H9 (cell line): Measurements from ENCODE around the gene CDH5. TPM values are rescaled to one million over a fixed set of nuclear protein-coding genes. Genes with fewer than 3 reads are reported as not detected.

ENCODE experiments used
- DNase-seq: peaks from one replicate; pipeline ENCODE4 v3.0.0-alpha.2; 2017
- H2AFZ ChIP-seq: one replicate; pipeline ENCODE4 v1.6.1; 2013; ENCODE audit warnings: mild to moderate bottlenecking, low read length, control low read depth, moderate library complexity
- H2AK5ac ChIP-seq: 2 replicates; pipeline ENCODE4 v1.6.1; 2013; ENCODE audit warnings: low read length, control low read depth, mixed read lengths; ENCODE audit not compliant: insufficient read length
- H2BK120ac ChIP-seq: one replicate; pipeline ENCODE4 v1.6.1; 2013; ENCODE audit warnings: low read depth, mild to moderate bottlenecking, low read length, control low read depth, inconsistent platforms; ENCODE audit not compliant: poor library complexity, severe bottlenecking
- H2BK12ac ChIP-seq: 2 replicates; pipeline ENCODE4 v1.6.1; 2013; ENCODE audit warnings: low read length, control low read depth, mixed read lengths, low read depth; ENCODE audit not compliant: insufficient read length
- H2BK15ac ChIP-seq: 2 replicates; pipeline ENCODE4 v1.6.1; 2013; ENCODE audit warnings: low read depth, low read length, control low read depth
- H2BK20ac ChIP-seq: one replicate; pipeline ENCODE4 v1.6.1; 2013; ENCODE audit warnings: low read depth, mild to moderate bottlenecking, low read length, control low read depth, inconsistent platforms; ENCODE audit not compliant: poor library complexity, severe bottlenecking
- H2BK5ac ChIP-seq: 2 replicates; pipeline ENCODE4 v1.6.1; 2013; ENCODE audit warnings: low read length, control low read depth, mixed read lengths; ENCODE audit not compliant: insufficient read length
- H3K14ac ChIP-seq: 2 replicates; pipeline ENCODE4 v1.6.1; 2013; ENCODE audit warnings: low read length, control low read depth; ENCODE audit not compliant: insufficient read depth
- H3K18ac ChIP-seq: 2 replicates; pipeline ENCODE4 v1.6.1; 2013; ENCODE audit warnings: low read depth, mild to moderate bottlenecking, mixed read lengths, low read length, control low read depth; ENCODE audit not compliant: insufficient read length
- H3K23ac ChIP-seq: 2 replicates; pipeline ENCODE4 v1.6.1; 2013; ENCODE audit warnings: low read length, control low read depth, mixed read lengths, low read depth; ENCODE audit not compliant: insufficient read length
- H3K23me2 ChIP-seq: 2 replicates; pipeline ENCODE4 v1.6.1; 2013; ENCODE audit warnings: low read depth, mild to moderate bottlenecking, mixed read lengths, low read length, control low read depth; ENCODE audit not compliant: insufficient read length, poor library complexity, severe bottlenecking
- H3K27ac ChIP-seq: 2 replicates; pipeline ENCODE4 v1.5.1; 2013; ENCODE audit warnings: low read length, control low read depth, mixed read lengths, low read depth; ENCODE audit not compliant: insufficient read length
- H3K27me3 ChIP-seq: 2 replicates; pipeline ENCODE4 v1.6.1; 2013; ENCODE audit warnings: low read length, control low read depth, inconsistent platforms; ENCODE audit not compliant: insufficient read depth
- H3K4ac ChIP-seq: 2 replicates; pipeline ENCODE4 v1.6.1; 2013; ENCODE audit warnings: low read depth, mild to moderate bottlenecking, control low read depth, inconsistent platforms, low read length, moderate library complexity
- H3K4me1 ChIP-seq: 2 replicates; pipeline ENCODE4 v1.6.1; 2013; ENCODE audit warnings: low read length, control low read depth, inconsistent platforms; ENCODE audit not compliant: insufficient read depth
- H3K4me2 ChIP-seq: 2 replicates; pipeline ENCODE4 v1.6.1; 2013; ENCODE audit warnings: low read length, control low read depth, mixed read lengths; ENCODE audit not compliant: insufficient read length, insufficient read depth
- H3K56ac ChIP-seq: 2 replicates; pipeline ENCODE4 v1.6.1; 2013; ENCODE audit warnings: low read depth, mild to moderate bottlenecking, mixed read lengths, low read length, control low read depth; ENCODE audit not compliant: insufficient read length
- H3K79me1 ChIP-seq: 2 replicates; pipeline ENCODE4 v1.6.1; 2013; ENCODE audit warnings: low read depth, mild to moderate bottlenecking, moderate library complexity, low read length, control low read depth, inconsistent platforms; ENCODE audit not compliant: insufficient read depth, poor library complexity, severe bottlenecking
- H3K79me2 ChIP-seq: 2 replicates; pipeline ENCODE4 v1.6.1; 2013; ENCODE audit warnings: low read length, control low read depth, inconsistent platforms; ENCODE audit not compliant: insufficient read depth
- H3K9ac ChIP-seq: 2 replicates; pipeline ENCODE4 v1.6.1; 2013; ENCODE audit warnings: low read length, control low read depth, mixed read lengths; ENCODE audit not compliant: insufficient read length; ENCODE audit errors: extremely low read depth
- H3K9me3 ChIP-seq: one replicate; pipeline ENCODE4 v1.6.1; 2013; ENCODE audit warnings: low read depth, low read length, inconsistent platforms; ENCODE audit not compliant: control insufficient read depth
- H3T11ph ChIP-seq: one replicate; pipeline ENCODE4 v1.6.1; 2013; ENCODE audit warnings: mild to moderate bottlenecking, low read length, control low read depth, inconsistent platforms
- H4K20me1 ChIP-seq: one replicate; pipeline ENCODE4 v1.6.1; 2013; ENCODE audit not compliant: control insufficient read depth, insufficient read length, insufficient read depth
- H4K5ac ChIP-seq: 2 replicates; pipeline ENCODE4 v1.6.1; 2013; ENCODE audit warnings: low read depth, mild to moderate bottlenecking, mixed read lengths, low read length, control low read depth; ENCODE audit not compliant: insufficient read length
- H4K8ac ChIP-seq: replicated peaks from 2 replicates; pipeline ENCODE4 v1.6.1; 2013; ENCODE audit warnings: low read length, control low read depth, mixed read lengths, low read depth; ENCODE audit not compliant: insufficient read length
- H4K91ac ChIP-seq: 2 replicates; pipeline ENCODE4 v1.6.1; 2013; ENCODE audit warnings: low read depth, mild to moderate bottlenecking, moderate library complexity, mixed read lengths, low read length, control low read depth; ENCODE audit not compliant: insufficient read length
- H3K27ac Mint-ChIP-seq, 3 experiments: 2 replicates in 2 of 3; 3 replicates in 1 of 3; pipeline ENCODE4 v1.8.0; 2020 to 2021; ENCODE audit warnings: mixed read lengths in 3 of 3, mild to moderate bottlenecking in 1 of 3, moderate library complexity in 1 of 3
- H3K27me3 Mint-ChIP-seq: 2 replicates; pipeline ENCODE4 v1.8.0; 2021; ENCODE audit warnings: low read depth, mild to moderate bottlenecking, moderate library complexity, mixed read lengths
- H3K36me3 Mint-ChIP-seq, 3 experiments: 2 replicates in 2 of 3; 3 replicates in 1 of 3; pipeline ENCODE4 v1.8.0; 2020 to 2021; ENCODE audit warnings: low read depth in 3 of 3, mixed read lengths in 3 of 3; ENCODE audit not compliant: insufficient read depth in 1 of 3
- H3K4me1 Mint-ChIP-seq, 2 experiments: 2 replicates each; pipeline ENCODE4 v1.8.0; 2020; ENCODE audit warnings: mixed read lengths in 2 of 2
- H3K4me3 Mint-ChIP-seq, 2 experiments: 2 replicates in 1 of 2; 3 replicates in 1 of 2; pipeline ENCODE4 v1.8.0; 2020 to 2021; ENCODE audit warnings: mild to moderate bottlenecking in 2 of 2, mixed read lengths in 2 of 2, moderate library complexity in 1 of 2
- H3K9me3 Mint-ChIP-seq, 2 experiments: 2 replicates in 1 of 2; 3 replicates in 1 of 2; pipeline ENCODE4 v1.8.0; 2020; ENCODE audit warnings: mild to moderate bottlenecking in 2 of 2, mixed read lengths in 2 of 2, moderate library complexity in 1 of 2
- CTCF ChIP-seq: fragments of 200-600 bp; sonication (generic); conservative IDR thresholded peaks from 3 replicates; pipeline ENCODE4 v1.8.0; 2021; ENCODE audit warnings: antibody characterized with exemption, mild to moderate bottlenecking
- WGBS: extraction: QIAGEN DNeasy Blood & Tissue Kit; methylation state at CpG from one replicate; pipeline ENCODE4 v1.1.7; 2013; ENCODE audit warnings: missing lambda C conversion rate, low lambda C conversion rate, mixed read lengths; ENCODE audit not compliant: insufficient read length; ENCODE audit errors: extremely low coverage; 5-methylcytosine and 5-hydroxymethylcytosine counted together
- total RNA-seq: library from RNA; stranded (reverse); gene quantifications from 2 replicates; pipeline ENCODE4 v1.2.1, GENCODE V29; 2021

Gene CDH5
- total RNA-seq, 1 experiment from 2014 or later = 0.20 TPM

DNA sequence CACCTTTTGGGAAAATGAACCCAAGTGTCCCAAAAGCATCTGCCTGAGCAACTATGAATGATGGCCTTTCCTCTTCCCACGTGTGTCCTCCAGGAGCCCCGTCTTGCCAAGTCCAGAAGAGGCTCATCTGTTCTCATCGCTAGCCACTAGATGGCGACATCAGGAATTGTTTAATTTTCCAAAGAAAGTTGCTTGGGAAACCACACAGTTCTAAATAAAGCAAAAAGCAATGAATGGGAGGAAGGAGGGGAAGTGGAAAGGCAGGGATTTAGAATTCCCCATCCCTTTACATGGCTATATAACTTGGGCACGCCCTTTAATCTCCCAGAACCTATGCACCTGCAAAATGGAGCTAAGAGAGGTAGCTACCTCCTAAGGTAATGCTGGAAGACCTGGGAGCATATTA is 9.0 kb upstream of the CDH5 start:
- Histone ChIP-seq H2AK5ac (no peak overlapping the region), H3K18ac (no peak overlapping the region), H2BK12ac (no peak overlapping the region), H3K79me1 (no peaks in the 10 kb centered on the region), H3K56ac (no peak overlapping the region), H3K4ac (no peak overlapping the region; the same call in 1 of the 2 replicates), H3K9me3 (no peaks in the 10 kb centered on the region), H2BK5ac (no peak overlapping the region), H3K4me2 (no peak overlapping the region), H3K27me3 (no peaks in the 10 kb centered on the region), H3K4me1 (peaks cover 3% of the 10 kb centered on the region; the same call in 1 of the 2 replicates), H3K79me2 (no peaks in the 10 kb centered on the region), H3K14ac (no peak overlapping the region), H4K8ac (no peak overlapping the region), H3K9ac (no peak overlapping the region), H3K23me2 (no peaks in the 10 kb centered on the region), H4K91ac (no peak overlapping the region), H3K27ac (no peak overlapping the region), H2BK120ac (no peak overlapping the region), H2BK20ac (no peak overlapping the region), H3T11ph (no peak overlapping the region), H4K5ac (no peak overlapping the region), H2AFZ (no peak overlapping the region), H3K23ac (no peak overlapping the region), H4K20me1 (no peaks in the 10 kb centered on the region), H2BK15ac (no peak overlapping the region)
- no peaks in the 10 kb centered on the region for H3K9me3 Mint-ChIP-seq
- H3K27ac Mint-ChIP-seq = 0 out of 7 replicates have a peak overlapping the region, but pooled peaks of 1 of the 3 experiments have one; percentile 22
- H3K4me3 Mint-ChIP-seq = no peak overlapping the region
- peak; percentile 80 for TF ChIP-seq CTCF
- no CpG with 5 or more reads among the region's 5 CpGs for WGBS
- peaks cover 11 to 42% of the 10 kb centered on the region in 2 experiments for H3K4me1 Mint-ChIP-seq
- no peaks in the 10 kb centered on the region for H3K36me3 Mint-ChIP-seq
- peak; percentile 62 for DNase-seq
- H3K27me3 Mint-ChIP-seq = peaks cover 20% of the 10 kb centered on the region
